Vagina (tissue), 2 donors: ENCODE results near the gene POU2F1.

Experiments used
- POLR2A ChIP-seq, 2 donors: fragments of 450-650 bp; IDR thresholded peaks; one replicate each; pipeline ENCODE4 v1.6.1; 2017; ENCODE audit warnings: antibody characterized with exemption in 2 of 2, mild to moderate bottlenecking in 2 of 2, moderate library complexity in 2 of 2
- POLR2AphosphoS5 ChIP-seq, 2 donors: sonication (generic); formaldehyde crosslinking; IDR thresholded peaks; one replicate each; pipeline ENCODE4 v1.9.0; 2017; ENCODE audit warnings: antibody characterized with exemption in 2 of 2, mild to moderate bottlenecking in 2 of 2, low read depth in 1 of 2; ENCODE audit not compliant: insufficient read depth in 1 of 2

DNA sequence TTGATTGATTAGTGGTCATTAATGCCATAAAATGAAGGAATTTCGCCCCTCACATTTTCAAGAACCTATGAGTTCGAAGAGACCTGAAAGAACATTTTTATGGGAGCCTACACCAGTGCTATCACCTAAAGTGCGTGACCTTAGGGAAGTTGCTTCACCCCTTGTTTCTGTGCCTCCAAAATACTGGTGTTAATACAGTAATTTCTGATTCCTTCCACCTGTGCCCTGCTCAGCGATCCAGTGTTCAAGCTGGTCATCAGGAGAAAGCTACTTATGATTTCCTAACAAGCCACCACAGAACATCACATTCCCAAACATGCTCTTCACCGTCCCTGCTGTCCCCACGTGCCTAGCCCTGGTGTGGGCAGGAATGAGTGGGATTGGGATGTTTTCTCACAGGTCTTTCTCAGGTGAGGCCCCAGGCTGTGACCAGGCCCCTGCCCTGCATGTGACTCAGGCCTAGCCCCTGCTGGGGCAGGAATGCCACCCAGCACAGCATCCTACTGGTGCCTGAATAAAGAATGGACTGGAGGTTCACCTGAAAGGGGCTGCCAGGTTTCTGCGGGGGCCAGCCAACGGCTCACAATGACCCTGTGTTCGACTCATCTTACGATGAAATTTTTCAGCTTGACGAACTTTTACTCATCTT, 237.4 kb downstream of the POU2F1 start:
- TF ChIP-seq POLR2A (IDR thresholded peaks at IDR 0.05) (no peak), POLR2AphosphoS5 (IDR thresholded peaks at IDR 0.05; ENCODE audit: insufficient read depth in 1 of 2, low read depth in 1 of 2) (no peak)
